ENCODE data around the gene PDE6B. TPM values are rescaled to one million over a fixed set of nuclear protein-coding genes. Genes with fewer than 3 reads are reported as not detected.

The PDE6B gene
- total RNA-seq, 1 donor from 2014 or later: 2.3 TPM

- Mint-ChIP-seq H3K9me3 (ENCODE audit: unreplicated experiment) (peaks cover 4% of the 10 kb centered on the region), H3K4me1 (ENCODE audit: low read depth, unreplicated experiment) (no peaks in the 10 kb centered on the region), H3K4me3 (ENCODE audit: unreplicated experiment) (peak overlapping the region; percentile 83), H3K27ac (ENCODE audit: unreplicated experiment) (no peak overlapping the region), H3K27me3 (ENCODE audit: unreplicated experiment) (peaks cover 15% of the 10 kb centered on the region), H3K36me3 (ENCODE audit: unreplicated experiment) (peaks cover 6% of the 10 kb centered on the region)
- peak; percentile 19 for TF ChIP-seq CTCF (IDR thresholded peaks at IDR 0.05; ENCODE audit: partially characterized antibody, unreplicated experiment)
- DNase-seq: peak; percentile 68
These were observed 38.4 kb downstream of the PDE6B start for GRCh38 chr4:663438-664428.

GRCh38 chr4:664713-665231 lies 39.4 kb downstream of the PDE6B start:
- Mint-ChIP-seq H3K27ac (ENCODE audit: unreplicated experiment) (no peak overlapping the region), H3K27me3 (ENCODE audit: unreplicated experiment) (peaks cover 12% of the 10 kb centered on the region), H3K4me3 (ENCODE audit: unreplicated experiment) (peak overlapping the region; percentile 59), H3K4me1 (ENCODE audit: low read depth, unreplicated experiment) (no peaks in the 10 kb centered on the region), H3K36me3 (ENCODE audit: unreplicated experiment) (peaks cover 6% of the 10 kb centered on the region), H3K9me3 (ENCODE audit: unreplicated experiment) (peaks cover 4% of the 10 kb centered on the region)
- DNase-seq: peak; percentile 14
- no peak for TF ChIP-seq CTCF (IDR thresholded peaks at IDR 0.05; ENCODE audit: partially characterized antibody, unreplicated experiment)

- H3K27ac Mint-ChIP-seq (ENCODE audit: unreplicated experiment): no peak overlapping the region
- TF ChIP-seq CTCF (IDR thresholded peaks at IDR 0.05; ENCODE audit: partially characterized antibody, unreplicated experiment): no peak
- no peak for DNase-seq
- H3K4me3 Mint-ChIP-seq (ENCODE audit: unreplicated experiment): no peak overlapping the region
- no peaks in the 10 kb centered on the region for H3K4me1 Mint-ChIP-seq (ENCODE audit: low read depth, unreplicated experiment)
- peaks cover 4% of the 10 kb centered on the region for H3K9me3 Mint-ChIP-seq (ENCODE audit: unreplicated experiment)
- peaks cover 12% of the 10 kb centered on the region for H3K27me3 Mint-ChIP-seq (ENCODE audit: unreplicated experiment)
- H3K36me3 Mint-ChIP-seq (ENCODE audit: unreplicated experiment): peaks cover 6% of the 10 kb centered on the region
These were observed 40.0 kb downstream of the PDE6B start for GRCh38 chr4:665381-665750.

GRCh38 chr4:665751-666435 lies 40.5 kb downstream of the PDE6B start:
- DNase-seq: peak; percentile 24
- Mint-ChIP-seq H3K27me3 (ENCODE audit: unreplicated experiment) (peaks cover 10% of the 10 kb centered on the region), H3K27ac (ENCODE audit: unreplicated experiment) (no peak overlapping the region), H3K4me3 (ENCODE audit: unreplicated experiment) (no peak overlapping the region), H3K4me1 (ENCODE audit: low read depth, unreplicated experiment) (no peaks in the 10 kb centered on the region), H3K36me3 (ENCODE audit: unreplicated experiment) (peaks cover 2% of the 10 kb centered on the region), H3K9me3 (ENCODE audit: unreplicated experiment) (peaks cover 3% of the 10 kb centered on the region)
- no peak for TF ChIP-seq CTCF (IDR thresholded peaks at IDR 0.05; ENCODE audit: partially characterized antibody, unreplicated experiment)
